ENCODE results near the gene C19orf67.

DNA sequence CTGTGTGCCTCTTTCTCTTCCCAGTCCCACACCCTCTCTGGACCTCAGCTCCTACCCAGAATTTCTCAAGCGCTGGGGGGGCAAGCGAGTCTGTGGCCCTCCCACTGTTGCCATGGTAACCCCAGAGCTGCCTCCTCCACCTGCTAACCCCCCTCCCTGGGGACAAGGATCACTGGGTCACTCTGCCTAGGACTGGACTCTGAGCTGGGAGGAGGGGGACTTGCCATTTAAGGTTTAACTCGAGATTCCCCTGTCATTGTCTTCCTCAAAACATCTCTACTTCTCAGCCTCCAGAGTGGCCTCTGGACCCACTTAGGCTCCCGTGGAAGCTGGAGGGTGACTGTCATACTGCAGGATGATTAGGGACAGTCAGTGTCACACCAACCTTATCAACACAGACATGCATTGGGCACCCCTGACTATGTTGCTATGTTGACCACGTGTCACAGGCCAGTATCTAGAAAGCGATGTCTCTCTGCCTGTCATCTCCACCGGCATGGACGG lies 25.9 kb downstream of the C19orf67 start:
- no peak for TF ChIP-seq POLR2AphosphoS5 (IDR thresholded peaks at IDR 0.05)
- TF ChIP-seq, protein P1, sequence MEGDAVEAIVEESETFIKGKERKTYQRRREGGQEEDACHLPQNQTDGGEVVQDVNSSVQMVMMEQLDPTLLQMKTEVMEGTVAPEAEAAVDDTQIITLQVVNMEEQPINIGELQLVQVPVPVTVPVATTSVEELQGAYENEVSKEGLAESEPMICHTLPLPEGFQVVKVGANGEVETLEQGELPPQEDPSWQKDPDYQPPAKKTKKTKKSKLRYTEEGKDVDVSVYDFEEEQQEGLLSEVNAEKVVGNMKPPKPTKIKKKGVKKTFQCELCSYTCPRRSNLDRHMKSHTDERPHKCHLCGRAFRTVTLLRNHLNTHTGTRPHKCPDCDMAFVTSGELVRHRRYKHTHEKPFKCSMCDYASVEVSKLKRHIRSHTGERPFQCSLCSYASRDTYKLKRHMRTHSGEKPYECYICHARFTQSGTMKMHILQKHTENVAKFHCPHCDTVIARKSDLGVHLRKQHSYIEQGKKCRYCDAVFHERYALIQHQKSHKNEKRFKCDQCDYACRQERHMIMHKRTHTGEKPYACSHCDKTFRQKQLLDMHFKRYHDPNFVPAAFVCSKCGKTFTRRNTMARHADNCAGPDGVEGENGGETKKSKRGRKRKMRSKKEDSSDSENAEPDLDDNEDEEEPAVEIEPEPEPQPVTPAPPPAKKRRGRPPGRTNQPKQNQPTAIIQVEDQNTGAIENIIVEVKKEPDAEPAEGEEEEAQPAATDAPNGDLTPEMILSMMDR (IDR thresholded peaks at IDR 0.05), result no peak
